Mesendoderm (in vitro differentiated cells): ENCODE data around the gene SLC12A8.
A peak's percentile ranks its signal among the peaks of the same experiment; 100 is the strongest.

ENCODE experiments used
- DNase-seq: peaks from one replicate; pipeline ENCODE4 v3.0.0; 2013
- H2AK5ac ChIP-seq: 2 replicates; pipeline ENCODE4 v1.6.1; 2013; ENCODE audit warnings: low read length, inconsistent platforms
- H2BK120ac ChIP-seq: 2 replicates; pipeline ENCODE4 v1.6.1; 2013; ENCODE audit warnings: low read depth, mild to moderate bottlenecking, low read length, moderate library complexity, mixed read lengths
- H2BK15ac ChIP-seq: replicated peaks from 2 replicates; pipeline ENCODE4 v1.6.1; 2013; ENCODE audit warnings: low read depth, mild to moderate bottlenecking, moderate library complexity
- H2BK5ac ChIP-seq: 2 replicates; pipeline ENCODE4 v1.6.1; 2013; ENCODE audit warnings: low read length, inconsistent platforms
- H3K18ac ChIP-seq: 2 replicates; pipeline ENCODE4 v1.6.1; 2013; ENCODE audit warnings: mild to moderate bottlenecking, low read length, mixed read lengths
- H3K23ac ChIP-seq: one replicate; pipeline ENCODE4 v1.6.1; 2013; ENCODE audit warnings: low read length
- H3K27ac ChIP-seq: 2 replicates; pipeline ENCODE4 v1.5.1; 2013; ENCODE audit warnings: low read depth, mild to moderate bottlenecking, inconsistent platforms, low read length, moderate library complexity
- H3K27me3 ChIP-seq: 2 replicates; pipeline ENCODE4 v1.6.1; 2013; ENCODE audit warnings: low read length, control low read depth, mild to moderate bottlenecking, inconsistent platforms; ENCODE audit not compliant: insufficient read depth, poor library complexity
- H3K36me3 ChIP-seq: 2 replicates; pipeline ENCODE4 v1.6.1; 2013; ENCODE audit warnings: low read length, inconsistent platforms; ENCODE audit not compliant: control insufficient read depth, insufficient read depth
- H3K4ac ChIP-seq: one replicate; pipeline ENCODE4 v1.6.1; 2013; ENCODE audit warnings: low read depth, mild to moderate bottlenecking, low read length, moderate library complexity
- H3K4me1 ChIP-seq: 2 replicates; pipeline ENCODE4 v1.6.1; 2013; ENCODE audit warnings: low read depth, low read length, inconsistent platforms; ENCODE audit not compliant: control insufficient read depth
- H3K4me2 ChIP-seq: 2 replicates; pipeline ENCODE4 v1.6.1; 2013; ENCODE audit warnings: low read length
- H3K4me3 ChIP-seq: 2 replicates; pipeline ENCODE4 v1.5.1; 2013; ENCODE audit warnings: mild to moderate bottlenecking, low read length
- H3K56ac ChIP-seq: one replicate; pipeline ENCODE4 v1.6.1; 2013; ENCODE audit warnings: low read length
- H3K79me1 ChIP-seq: 2 replicates; pipeline ENCODE4 v1.6.1; 2013; ENCODE audit warnings: low read length, inconsistent platforms
- H3K79me2 ChIP-seq: 2 replicates; pipeline ENCODE4 v1.6.1; 2013; ENCODE audit warnings: mild to moderate bottlenecking, low read length; ENCODE audit not compliant: control insufficient read depth, insufficient read depth
- H3K9ac ChIP-seq: 2 replicates; pipeline ENCODE4 v1.6.1; 2013; ENCODE audit warnings: low read length, inconsistent platforms
- H4K5ac ChIP-seq: one replicate; pipeline ENCODE4 v1.6.1; 2013; ENCODE audit warnings: low read length
- H4K8ac ChIP-seq: one replicate; pipeline ENCODE4 v1.6.1; 2013; ENCODE audit warnings: low read depth, mild to moderate bottlenecking, control low read depth, low read length, moderate library complexity
- WGBS: extraction: QIAGEN DNeasy Blood & Tissue Kit; methylation state at CpG from one replicate; pipeline ENCODE4 v1.1.7; 2013; ENCODE audit warnings: low lambda C conversion rate, missing lambda C conversion rate; ENCODE audit not compliant: insufficient coverage; ENCODE audit errors: extremely low coverage; 5-methylcytosine and 5-hydroxymethylcytosine counted together

The SLC12A8 gene

DNA sequence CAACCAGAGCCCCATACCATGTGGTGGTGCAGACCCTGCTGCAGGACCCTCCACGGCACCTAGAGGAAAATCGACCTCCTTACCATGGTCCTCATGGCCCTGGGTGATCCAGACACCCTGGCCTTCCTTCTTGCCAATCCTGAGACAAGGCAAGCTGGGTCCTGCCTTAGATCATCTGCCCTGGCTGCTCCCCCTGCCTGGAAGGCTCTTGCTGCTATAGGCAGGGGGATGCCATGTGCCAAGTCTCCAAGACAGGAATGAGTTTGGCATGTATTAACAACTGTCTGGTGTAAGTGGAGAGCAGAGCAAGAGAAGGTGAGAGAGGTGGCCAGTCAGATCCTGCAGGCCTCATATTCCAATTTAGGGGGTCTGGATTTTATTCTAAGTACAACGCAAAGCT, 164.3 kb downstream of the SLC12A8 start:
- H2BK15ac ChIP-seq, result no peak overlapping the region
- no peaks in the 10 kb centered on the region for H3K27me3 ChIP-seq
- no CpG with 5 or more reads among the region's 3 CpGs for WGBS

DNA sequence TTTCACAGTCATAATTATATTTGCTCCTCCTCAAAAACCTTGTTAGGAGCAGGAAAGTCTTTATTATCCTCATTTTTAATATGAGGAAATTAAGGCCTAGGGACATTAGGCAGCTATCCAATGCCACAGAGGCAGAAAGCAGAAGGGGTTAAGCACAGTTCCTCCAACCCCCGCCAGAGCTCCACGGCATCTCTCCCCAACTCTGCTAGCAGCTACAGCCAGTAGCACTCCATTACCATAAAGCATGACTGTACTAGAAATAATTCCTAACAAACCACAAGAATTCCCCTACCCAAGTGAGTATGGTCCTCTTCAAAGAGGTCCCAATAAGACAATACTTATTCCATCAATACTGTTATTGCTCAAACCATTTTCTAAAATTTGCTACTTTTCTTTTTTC, 166.6 kb downstream of the SLC12A8 start:
- no peak overlapping the region for H2BK5ac ChIP-seq
- no peak overlapping the region for H3K4ac ChIP-seq
- H3K79me2 ChIP-seq, result peaks cover 92% of the 10 kb centered on the region
- WGBS, result no CpG with 5 or more reads among the region's 2 CpGs
- peaks cover 10% of the 10 kb centered on the region for H3K36me3 ChIP-seq
- no peak overlapping the region for H3K23ac ChIP-seq
- H3K4me3 ChIP-seq, result no peak overlapping the region
- no peak overlapping the region for H3K27ac ChIP-seq
- no peaks in the 10 kb centered on the region for H3K27me3 ChIP-seq
- no peak overlapping the region for H3K4me2 ChIP-seq
- no peak overlapping the region for H2BK120ac ChIP-seq
- H3K79me1 ChIP-seq, result peaks cover 45% of the 10 kb centered on the region
- H3K18ac ChIP-seq, result no peak overlapping the region
- H4K5ac ChIP-seq, result no peak overlapping the region
- no peak for DNase-seq
- peaks cover 24% of the 10 kb centered on the region for H3K4me1 ChIP-seq
- no peak overlapping the region for H2BK15ac ChIP-seq
- no peak overlapping the region for H3K9ac ChIP-seq
- H3K56ac ChIP-seq, result no peak overlapping the region
- no peak overlapping the region for H4K8ac ChIP-seq
- no peak overlapping the region for H2AK5ac ChIP-seq

More for the DNA sequence above, 164.3 kb downstream of the SLC12A8 start:
- Histone ChIP-seq H3K9ac (no peak overlapping the region), H3K56ac (no peak overlapping the region), H3K23ac (no peak overlapping the region), H3K4me3 (no peak overlapping the region), H3K27ac (no peak overlapping the region), H3K36me3 (peaks cover 11% of the 10 kb centered on the region), H3K18ac (no peak overlapping the region), H2BK120ac (no peak overlapping the region), H2AK5ac (no peak overlapping the region), H3K79me1 (peaks cover 48% of the 10 kb centered on the region), H2BK5ac (no peak overlapping the region), H4K8ac (no peak overlapping the region), H4K5ac (no peak overlapping the region), H3K79me2 (peaks cover 94% of the 10 kb centered on the region), H3K4ac (no peak overlapping the region), H3K4me1 (peaks cover 37% of the 10 kb centered on the region), H3K4me2 (no peak overlapping the region)
- DNase-seq, result no peak

- Histone ChIP-seq H3K27ac (no peak overlapping the region), H3K4me1 (peaks cover 20% of the 10 kb centered on the region)
- WGBS, result no CpG with 5 or more reads among the region's 5 CpGs
These were observed 167.4 kb downstream of the SLC12A8 start for GRCh38 chr3:125045194-125045593.

DNA sequence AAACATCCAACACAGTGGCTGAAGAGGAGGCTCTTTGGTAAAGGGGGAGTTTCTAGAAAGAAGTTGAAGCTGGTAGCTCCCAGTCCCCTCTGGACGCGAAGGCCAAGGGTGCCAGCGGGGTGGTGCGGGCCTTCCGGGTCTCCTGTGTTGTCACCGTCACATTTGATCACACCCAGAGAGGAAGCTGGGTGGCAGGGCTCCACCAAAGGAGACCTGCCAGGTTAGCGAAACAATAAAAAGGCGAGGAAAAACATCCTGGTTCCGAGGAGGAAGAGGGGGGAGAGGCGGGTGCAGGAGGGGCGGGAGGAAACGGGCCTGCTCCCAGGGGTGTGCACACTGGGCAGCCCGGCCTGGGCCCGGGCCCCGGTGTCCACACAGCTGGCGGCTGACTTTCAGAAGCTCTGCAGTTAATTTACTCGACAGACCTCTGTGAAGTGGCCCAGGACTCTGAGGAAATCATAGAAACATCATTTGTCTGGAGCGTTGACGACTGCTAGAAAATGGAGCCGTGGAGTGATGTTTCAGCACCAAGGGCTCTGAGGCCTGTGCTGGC, 168.9 kb downstream of the SLC12A8 start:
- Histone ChIP-seq H3K56ac (peak overlapping the region; percentile 2), H3K4me1 (peaks cover 30% of the 10 kb centered on the region), H3K9ac (no peak overlapping the region), H3K27me3 (no peaks in the 10 kb centered on the region), H3K23ac (peak overlapping the region; percentile 35), H3K27ac (peak overlapping the region; percentile 35), H2BK5ac (no peak overlapping the region), H3K36me3 (peaks cover 5% of the 10 kb centered on the region), H4K5ac (no peak overlapping the region), H3K4ac (no peak overlapping the region), H3K4me3 (no peak overlapping the region), H3K18ac (peak overlapping the region; percentile 86), H2BK120ac (no peak overlapping the region), H4K8ac (no peak overlapping the region), H2AK5ac (no peak overlapping the region), H3K4me2 (no peak overlapping the region), H3K79me2 (peaks cover 89% of the 10 kb centered on the region), H2BK15ac (no peak overlapping the region), H3K79me1 (peaks cover 37% of the 10 kb centered on the region)
- no peak for DNase-seq
- no CpG with 5 or more reads among the region's 20 CpGs for WGBS

More at GRCh38 chr3:125045194-125045593, 167.4 kb downstream of the SLC12A8 start:
- no peak overlapping the region for H3K56ac ChIP-seq
- no peak for DNase-seq
- no peaks in the 10 kb centered on the region for H3K27me3 ChIP-seq
- H3K36me3 ChIP-seq, result peaks cover 6% of the 10 kb centered on the region
- no peak overlapping the region for H3K4me2 ChIP-seq
- no peak overlapping the region for H2AK5ac ChIP-seq
- no peak overlapping the region for H3K4ac ChIP-seq
- no peak overlapping the region for H3K23ac ChIP-seq
- H2BK5ac ChIP-seq, result no peak overlapping the region
- no peak overlapping the region for H3K9ac ChIP-seq
- H4K8ac ChIP-seq, result no peak overlapping the region
- H4K5ac ChIP-seq, result no peak overlapping the region
- no peak overlapping the region for H3K4me3 ChIP-seq
- no peak overlapping the region for H2BK15ac ChIP-seq
- H3K79me1 ChIP-seq, result peaks cover 40% of the 10 kb centered on the region
- no peak overlapping the region for H2BK120ac ChIP-seq
- H3K79me2 ChIP-seq, result peaks cover 91% of the 10 kb centered on the region
- H3K18ac ChIP-seq, result no peak overlapping the region

GRCh38 chr3:125042725-125043406, 169.7 kb downstream of the SLC12A8 start:
- Histone ChIP-seq H3K79me2 (peaks cover 89% of the 10 kb centered on the region), H2BK5ac (peak overlapping the region; percentile 51), H2BK15ac (no peak overlapping the region), H3K56ac (peak overlapping the region; percentile 51), H2BK120ac (peak overlapping the region; percentile 7), H3K18ac (peak overlapping the region; percentile 12), H3K23ac (no peak overlapping the region), H4K8ac (no peak overlapping the region), H3K4me3 (no peak overlapping the region), H3K36me3 (peaks cover 3% of the 10 kb centered on the region), H3K4me1 (peaks cover 37% of the 10 kb centered on the region), H4K5ac (no peak overlapping the region), H3K79me1 (peaks cover 34% of the 10 kb centered on the region), H2AK5ac (peak overlapping the region; percentile 16), H3K4ac (no peak overlapping the region), H3K9ac (peak overlapping the region; percentile 8), H3K4me2 (no peak overlapping the region), H3K27me3 (no peaks in the 10 kb centered on the region), H3K27ac (peak overlapping the region; percentile 51)
- WGBS, result no CpG with 5 or more reads among the region's 17 CpGs
- no peak for DNase-seq
